Mononuclear cell (primary cell): ENCODE measurements around the gene HIC1. TPM values are rescaled to one million over a fixed set of nuclear protein-coding genes. Genes with fewer than 3 reads are reported as not detected.

Source experiments
- H3K27me3 ChIP-seq: 2 replicates; pipeline ENCODE4 v1.6.0; 2011; ENCODE audit warnings: low read length, control low read depth; ENCODE audit not compliant: insufficient read depth
- H3K4me1 ChIP-seq: 2 replicates; pipeline ENCODE4 v1.5.1; 2011; ENCODE audit warnings: mild to moderate bottlenecking, low read length, control low read depth; ENCODE audit not compliant: insufficient read depth
- H3K4me3 ChIP-seq: 2 replicates; pipeline ENCODE4 v1.5.1; 2011; ENCODE audit warnings: mild to moderate bottlenecking, low read length, moderate library complexity
- H3K9me3 ChIP-seq: 2 replicates; pipeline ENCODE4 v1.5.1; 2011; ENCODE audit warnings: low read depth, mild to moderate bottlenecking, control low read depth, low read length
- total RNA-seq: library from RNA; depleted of rRNA; stranded (reverse); fragments of >200 nt; gene quantifications from one replicate; pipeline ENCODE4 v1.2.3, GENCODE V29; 2012

The HIC1 gene
- total RNA-seq, 1 donor, result 16.4 TPM

- Histone ChIP-seq H3K4me1 (peaks cover 34% of the 10 kb centered on the region), H3K27me3 (peaks cover 39% of the 10 kb centered on the region), H3K4me3 (no peak overlapping the region), H3K9me3 (no peaks in the 10 kb centered on the region)
These were observed 32.2 kb upstream of the HIC1 start for GRCh38 chr17:2022647-2023240.

- Histone ChIP-seq H3K27me3 (peaks cover 41% of the 10 kb centered on the region), H3K4me3 (no peak overlapping the region), H3K9me3 (no peaks in the 10 kb centered on the region), H3K4me1 (peaks cover 34% of the 10 kb centered on the region)
These were observed 31.6 kb upstream of the HIC1 start for GRCh38 chr17:2023256-2023655.

GRCh38 chr17:2023692-2024571 lies 31.0 kb upstream of the HIC1 start:
- peak overlapping the region; percentile 20 for H3K4me3 ChIP-seq
- H3K4me1 ChIP-seq, result peaks cover 34% of the 10 kb centered on the region
- peaks cover 46% of the 10 kb centered on the region for H3K27me3 ChIP-seq
- H3K9me3 ChIP-seq, result no peaks in the 10 kb centered on the region

GRCh38 chr17:2024572-2025219 lies 30.2 kb upstream of the HIC1 start:
- Histone ChIP-seq H3K4me1 (peaks cover 37% of the 10 kb centered on the region), H3K4me3 (peak overlapping the region; percentile 20), H3K9me3 (no peaks in the 10 kb centered on the region), H3K27me3 (peaks cover 51% of the 10 kb centered on the region)

- H3K4me1 ChIP-seq, result peaks cover 38% of the 10 kb centered on the region
- H3K9me3 ChIP-seq, result no peaks in the 10 kb centered on the region
- H3K27me3 ChIP-seq, result peaks cover 52% of the 10 kb centered on the region
- H3K4me3 ChIP-seq, result peak within 1 kb of the TSS; percentile 20
These were observed 29.7 kb upstream of the HIC1 start, which contains the start of gene RTN4RL1 for GRCh38 chr17:2025220-2025621. Gene RTN4RL1 (minus strand): TSS chr17:2025334. CDS start chr17:2024865, 469 bp downstream.

- Histone ChIP-seq H3K4me3 (peak overlapping the region; percentile 20), H3K27me3 (peaks cover 52% of the 10 kb centered on the region), H3K9me3 (no peaks in the 10 kb centered on the region), H3K4me1 (peaks cover 41% of the 10 kb centered on the region)
These were observed 29.1 kb upstream of the HIC1 start for GRCh38 chr17:2025622-2026309.

- Histone ChIP-seq H3K9me3 (no peaks in the 10 kb centered on the region), H3K4me1 (peaks cover 50% of the 10 kb centered on the region), H3K27me3 (peaks cover 47% of the 10 kb centered on the region), H3K4me3 (no peak overlapping the region)
These were observed 27.2 kb upstream of the HIC1 start for GRCh38 chr17:2027528-2028233.

GRCh38 chr17:2028234-2028614 lies 26.7 kb upstream of the HIC1 start:
- no peak overlapping the region for H3K4me3 ChIP-seq
- peaks cover 45% of the 10 kb centered on the region for H3K4me1 ChIP-seq
- H3K27me3 ChIP-seq, result peaks cover 42% of the 10 kb centered on the region
- H3K9me3 ChIP-seq, result no peaks in the 10 kb centered on the region

GRCh38 chr17:2028737-2029136 lies 26.2 kb upstream of the HIC1 start:
- Histone ChIP-seq H3K4me3 (no peak overlapping the region), H3K27me3 (peaks cover 41% of the 10 kb centered on the region), H3K9me3 (no peaks in the 10 kb centered on the region), H3K4me1 (peaks cover 40% of the 10 kb centered on the region)

GRCh38 chr17:2029911-2030778 lies 24.8 kb upstream of the HIC1 start, which contains the start of gene DPH1:
Gene DPH1 (plus strand): TSS chr17:2030153. CDS start chr17:2030170, 17 bp downstream.
- peak within 1 kb of the TSS; percentile 91 for H3K4me3 ChIP-seq
- H3K27me3 ChIP-seq, result peaks cover 32% of the 10 kb centered on the region
- peaks cover 26% of the 10 kb centered on the region for H3K4me1 ChIP-seq
- no peaks in the 10 kb centered on the region for H3K9me3 ChIP-seq

- H3K4me1 ChIP-seq, result peaks cover 21% of the 10 kb centered on the region
- peaks cover 28% of the 10 kb centered on the region for H3K27me3 ChIP-seq
- no peaks in the 10 kb centered on the region for H3K9me3 ChIP-seq
- H3K4me3 ChIP-seq, result peak overlapping the region; percentile 91
These were observed 24.1 kb upstream of the HIC1 start for GRCh38 chr17:2030779-2031163.

- Histone ChIP-seq H3K27me3 (peaks cover 11% of the 10 kb centered on the region), H3K9me3 (no peaks in the 10 kb centered on the region), H3K4me1 (peaks cover 16% of the 10 kb centered on the region), H3K4me3 (no peak overlapping the region)
These were observed 21.8 kb upstream of the HIC1 start for GRCh38 chr17:2033153-2033552.

GRCh38 chr17:2034157-2034556 lies 20.7 kb upstream of the HIC1 start:
- no peak overlapping the region for H3K4me3 ChIP-seq
- H3K27me3 ChIP-seq, result peaks cover 4% of the 10 kb centered on the region
- no peaks in the 10 kb centered on the region for H3K9me3 ChIP-seq
- peaks cover 16% of the 10 kb centered on the region for H3K4me1 ChIP-seq
